HepG2 (cell line): ENCODE results near the gene CAPN13. TPM values are rescaled to one million over a fixed set of nuclear protein-coding genes. Genes with fewer than 3 reads are reported as not detected.

Source experiments
- ATAC-seq: fragments of 200-7000 bp; cut with Tn5 transposase; 3 replicates; pipeline ENCODE4 v1.9.1; 2020; ENCODE audit warnings: mild to moderate bottlenecking, moderate library complexity
- BruUV-seq: library from RNA; stranded (reverse); fragments of 400-500 nt; replicated peaks from 2 replicates; lab custom pipeline; 2021; lab: Mats Ljungman, UMichigan
- CTCF ChIA-PET: fragments of 300-600 bp; formaldehyde crosslinking; extraction: SDS; loops from one replicate; lab custom pipeline; 2021; ENCODE audit warnings: low total read pairs, inconsistent platforms, low intra/inter-chr PET ratio; lab: Yijun Ruan, JAX
- POLR2A ChIA-PET: fragments of 350-600 bp; sonication (Branson Sonifier 250); formaldehyde crosslinking; loops from one replicate; lab custom pipeline; 2020; ENCODE audit warnings: antibody characterized with exemption, inconsistent platforms; lab: Yijun Ruan, JAX
- DNase-seq: peaks from one replicate; pipeline ENCODE4 v3.0.0-alpha.2; 2015; ENCODE audit warnings: low spot score
- FAIRE-seq: peaks from 3 replicates; lab custom pipeline; 2011; peaks lifted over from hg19 to GRCh38; lab: Jason Lieb, UNC
- H2AFZ ChIP-seq: one replicate; pipeline ENCODE4 v1.6.1; 2011; ENCODE audit warnings: low read length, inconsistent platforms
- H3K27ac ChIP-seq: fragments of 300-600 bp; 3 replicates; pipeline ENCODE4 v1.8.0; 2011; ENCODE audit warnings: mixed run types, mild to moderate bottlenecking, mixed read lengths, low read length, inconsistent platforms; ENCODE audit not compliant: insufficient read depth; ENCODE audit errors: extremely low read length
- H3K27me3 ChIP-seq, 2 experiments: fragments of 200-600 bp in 1 of 2; 2 replicates in 1 of 2; 3 replicates in 1 of 2; pipeline versions ENCODE4 v1.6.0 to v1.8.0; 2011; ENCODE audit warnings: low read length in 2 of 2, mild to moderate bottlenecking in 2 of 2, moderate library complexity in 2 of 2, inconsistent platforms in 1 of 2; ENCODE audit not compliant: insufficient read depth in 2 of 2, control insufficient read depth in 1 of 2
- H3K36me3 ChIP-seq, 2 experiments: fragments of 200-600 bp in 1 of 2; replicated peaks in 1 of 2; 2 replicates in 1 of 2; 3 replicates in 1 of 2; pipeline versions ENCODE4 v1.5.1 to v1.8.0; 2011; ENCODE audit warnings: low read length in 2 of 2, inconsistent platforms in 1 of 2; ENCODE audit not compliant: insufficient read depth in 2 of 2, control insufficient read depth in 1 of 2
- H3K4me1 ChIP-seq: 2 replicates; pipeline ENCODE4 v1.5.1; 2012; ENCODE audit warnings: low read length, inconsistent platforms; ENCODE audit not compliant: insufficient read depth
- H3K4me2 ChIP-seq: 2 replicates; pipeline ENCODE4 v1.6.0; 2011; ENCODE audit warnings: low read depth, low read length, inconsistent platforms
- H3K4me3 ChIP-seq, 3 experiments: fragments of 200-600 bp in 1 of 3; sonication (generic), shearing (Covaris generic) in 1 of 3; replicated peaks in 1 of 3; 2 replicates each; pipeline ENCODE4 v1.5.1; 2011 to 2016; ENCODE audit warnings: low read length in 3 of 3, inconsistent platforms in 2 of 3, low read depth in 2 of 3, mild to moderate bottlenecking in 2 of 3, control low read depth in 1 of 3, mixed read lengths in 1 of 3; ENCODE audit not compliant: insufficient read depth in 1 of 3
- H3K79me2 ChIP-seq: one replicate; pipeline ENCODE4 v1.6.1; 2011; ENCODE audit warnings: low read length, inconsistent platforms; ENCODE audit not compliant: insufficient read depth
- H3K9ac ChIP-seq: 2 replicates; pipeline ENCODE4 v1.6.0; 2011; ENCODE audit warnings: mild to moderate bottlenecking, low read depth, low read length, inconsistent platforms; ENCODE audit not compliant: insufficient read depth
- H3K9me3 ChIP-seq: 2 replicates; pipeline ENCODE4 v1.5.1; 2012; ENCODE audit warnings: mild to moderate bottlenecking, low read length
- H4K20me1 ChIP-seq: 2 replicates; pipeline ENCODE4 v1.6.0; 2011; ENCODE audit warnings: inconsistent platforms, mild to moderate bottlenecking, low read length, moderate library complexity; ENCODE audit not compliant: insufficient read depth
- AKAP8 ChIP-seq: sonication (generic); formaldehyde crosslinking; IDR thresholded peaks from 2 replicates; pipeline ENCODE4 v1.5.1; 2020; ENCODE audit warnings: mild to moderate bottlenecking, missing genetic modification reagents
- GFI1 ChIP-seq: sonication (generic); formaldehyde crosslinking; IDR thresholded peaks from 2 replicates; pipeline ENCODE4 v1.5.0; 2020; ENCODE audit warnings: missing genetic modification reagents, mild to moderate bottlenecking, borderline replicate concordance
- HDAC6 ChIP-seq: fragments of 200-600 bp; sonication (generic); IDR thresholded peaks from 2 replicates; pipeline ENCODE4 v1.7.0; 2017; ENCODE audit warnings: mild to moderate bottlenecking, antibody characterized with exemption, low read length, low read depth
- KLF16 ChIP-seq, 2 experiments: sonication (generic) in 1 of 2; formaldehyde crosslinking in 1 of 2; IDR thresholded peaks; 2 replicates each; pipeline versions ENCODE4 v1.6.1 to v1.8.0; 2016 to 2023; ENCODE audit warnings: missing genetic modification reagents in 2 of 2, missing compliant biosample characterization in 1 of 2
- NFKB2 ChIP-seq: sonication (generic); formaldehyde crosslinking; IDR thresholded peaks from 2 replicates; pipeline ENCODE4 v1.4.0; 2020; ENCODE audit warnings: missing genetic modification reagents, borderline replicate concordance
- POGK ChIP-seq: sonication (generic); formaldehyde crosslinking; conservative IDR thresholded peaks from 2 replicates; pipeline ENCODE4 v1.8.0; 2022; ENCODE audit warnings: mild to moderate bottlenecking, moderate library complexity, missing genetic modification reagents
- RFX5 ChIP-seq: IDR thresholded peaks from 2 replicates; pipeline ENCODE4 v1.6.1; 2011; ENCODE audit warnings: low read depth, low read length, improper control_type of control experiment
- SMC3 ChIP-seq: IDR thresholded peaks from 2 replicates; pipeline ENCODE4 v1.6.1; 2011; ENCODE audit warnings: low read length, improper control_type of control experiment
- STAT5B ChIP-seq: sonication (generic); formaldehyde crosslinking; IDR thresholded peaks from 2 replicates; pipeline ENCODE4 v1.4.0; 2020; ENCODE audit warnings: missing genetic modification reagents
- ZNF124 ChIP-seq: sonication (generic); formaldehyde crosslinking; IDR thresholded peaks from 2 replicates; pipeline ENCODE4 v1.4.0; 2020; ENCODE audit warnings: missing genetic modification reagents
- ZNF354B ChIP-seq: sonication (generic); formaldehyde crosslinking; IDR thresholded peaks from 2 replicates; pipeline ENCODE4 v1.8.0; 2022; ENCODE audit warnings: mild to moderate bottlenecking, missing genetic modification reagents
- ZNF670 ChIP-seq: sonication (generic); formaldehyde crosslinking; IDR thresholded peaks from 2 replicates; pipeline ENCODE4 v1.8.0; 2022; ENCODE audit warnings: mild to moderate bottlenecking, missing genetic modification reagents, borderline replicate concordance
- WGBS: methylation state at CpG from one replicate; pipeline ENCODE4 v1.1.6; 2017; ENCODE audit warnings: low lambda C conversion rate; 5-methylcytosine and 5-hydroxymethylcytosine counted together
- in situ Hi-C: cut with HindIII; loops from 2 replicates; pipeline ENCODE4 v1.10.0; 2017; ENCODE audit warnings: low pct_unique_long_range_greater_than_20kb; ENCODE audit not compliant: extremely low pct_ligation_motif_present
- intact Hi-C: fragments of 100-400 bp; cut with micrococcal nuclease; formaldehyde crosslinking; loops from one replicate; pipeline ENCODE4 v1.10.0; 2022; ENCODE audit not compliant: unreplicated experiment
- polyA plus RNA-seq, 8 experiments: library from polyadenylated mRNA; depleted of rRNA in 3 of 8; stranded (reverse) in 7 of 8; unstranded in 1 of 8; fragments of >200 nt; fragmentation: Illumina TruSeq in 4 of 8; extraction: Trizol in 4 of 8; gene quantifications; 2 replicates each; pipeline versions ENCODE4 v1.2.1 to v1.2.3, GENCODE V29; 2011 to 2016; ENCODE audit warnings: low read depth in 4 of 8, missing spikeins in 1 of 8, mixed read lengths in 1 of 8; ENCODE audit not compliant: insufficient read depth in 1 of 8
- total RNA-seq, 5 experiments: library from RNA; depleted of rRNA; stranded (reverse); fragments of >200 nt; fragmentation: Illumina TruSeq; extraction: Trizol; gene quantifications; 2 replicates each; pipeline ENCODE4 v1.2.3, GENCODE V29; 2016; ENCODE audit warnings: low read depth in 1 of 5
- TF ChIP-seq, protein P1 (sequence below): sonication (generic); formaldehyde crosslinking; IDR thresholded peaks from 2 replicates; pipeline ENCODE4 v1.4.0; 2020; ENCODE audit warnings: missing genetic modification reagents, borderline replicate concordance

The CAPN13 gene
- total and polyA plus RNA-seq, 2 of the 13 experiments (the other 11 are each of a cell fraction or from before 2014, with no cell fraction given): not detected

DNA sequence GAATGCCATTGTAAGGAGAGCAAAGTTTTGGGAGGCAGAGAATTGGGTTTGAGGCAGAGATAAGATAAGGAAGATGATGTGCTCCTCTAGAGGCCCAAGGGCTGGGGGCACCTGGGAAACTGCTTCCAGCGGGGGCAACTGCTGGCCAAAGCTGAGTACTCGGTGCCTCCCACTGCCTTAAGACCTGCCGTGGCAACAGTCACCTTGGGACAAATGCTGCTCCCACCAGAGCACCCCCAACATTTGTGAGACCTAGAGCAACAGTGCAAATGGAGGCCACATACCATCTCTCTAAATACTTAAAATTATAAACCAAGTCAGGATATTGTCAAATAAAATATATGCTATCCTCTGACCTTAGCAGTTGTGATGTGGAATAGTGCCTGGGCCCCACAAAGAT is 127.1 kb downstream of the CAPN13 start:
- 0% methylated on average over 3 of the region's 3 CpGs for WGBS
- in situ Hi-C loops (loop anchor here (10.0 kb wide), 1 partner anchor 245 kb away; no protein-coding TSS in a partner anchor), intact Hi-C loops (no loop called here)
- BruUV-seq: no TSS peak
- Histone ChIP-seq H3K36me3 (no peaks in the 10 kb centered on the region), H2AFZ (no peak overlapping the region), H3K4me2 (no peak overlapping the region), H3K79me2 (no peaks in the 10 kb centered on the region), H3K27me3 (peaks cover 0 to 22% of the 10 kb centered on the region in 2 experiments; a peak in 4 of 5 replicates), H4K20me1 (no peaks in the 10 kb centered on the region), H3K9ac (no peak overlapping the region), H3K4me1 (no peaks in the 10 kb centered on the region), H3K4me3 (no peak overlapping the region), H3K9me3 (no peaks in the 10 kb centered on the region), H3K27ac (no peak overlapping the region)
- ChIA-PET CTCF (no interaction called here), POLR2A (no interaction called here)
- FAIRE-seq (no peak), DNase-seq (no peak), ATAC-seq (no peak)
- TF ChIP-seq NFKB2 (CRISPR knock-in tag) (no peak), HDAC6 (no peak), RFX5 (no peak), AKAP8 (CRISPR knock-in tag) (no peak)

- H3K36me3 ChIP-seq: no peaks in the 10 kb centered on the region
- ATAC-seq (no peak), FAIRE-seq (no peak), DNase-seq (no peak)
- H3K9ac ChIP-seq: no peak overlapping the region
- in situ Hi-C loops: loop anchor here (10.0 kb wide), 1 partner anchor 245 kb away; no protein-coding TSS in a partner anchor
- BruUV-seq: no TSS peak
- no peak overlapping the region for H3K4me2 ChIP-seq
- intact Hi-C loops: loop anchor here (5.0 to 10.0 kb wide), 2 partner anchors 117 to 245 kb away; no protein-coding TSS in a partner anchor
- no peaks in the 10 kb centered on the region for H3K79me2 ChIP-seq
- H3K9me3 ChIP-seq: no peaks in the 10 kb centered on the region
- H3K27ac ChIP-seq: no peak overlapping the region
- H3K4me1 ChIP-seq: no peaks in the 10 kb centered on the region
- H3K4me3 ChIP-seq: no peak overlapping the region
- ChIA-PET CTCF (no interaction called here), POLR2A (no interaction called here)
- H2AFZ ChIP-seq: no peak overlapping the region
- 28% methylated on average over 12 of the region's 12 CpGs for WGBS
- no peaks in the 10 kb centered on the region for H4K20me1 ChIP-seq
- peaks cover 0 to 22% of the 10 kb centered on the region in 2 experiments; a peak in 4 of 5 replicates for H3K27me3 ChIP-seq
- no peak for TF ChIP-seq ZNF124 (CRISPR knock-in tag)
- TF ChIP-seq, protein P1, sequence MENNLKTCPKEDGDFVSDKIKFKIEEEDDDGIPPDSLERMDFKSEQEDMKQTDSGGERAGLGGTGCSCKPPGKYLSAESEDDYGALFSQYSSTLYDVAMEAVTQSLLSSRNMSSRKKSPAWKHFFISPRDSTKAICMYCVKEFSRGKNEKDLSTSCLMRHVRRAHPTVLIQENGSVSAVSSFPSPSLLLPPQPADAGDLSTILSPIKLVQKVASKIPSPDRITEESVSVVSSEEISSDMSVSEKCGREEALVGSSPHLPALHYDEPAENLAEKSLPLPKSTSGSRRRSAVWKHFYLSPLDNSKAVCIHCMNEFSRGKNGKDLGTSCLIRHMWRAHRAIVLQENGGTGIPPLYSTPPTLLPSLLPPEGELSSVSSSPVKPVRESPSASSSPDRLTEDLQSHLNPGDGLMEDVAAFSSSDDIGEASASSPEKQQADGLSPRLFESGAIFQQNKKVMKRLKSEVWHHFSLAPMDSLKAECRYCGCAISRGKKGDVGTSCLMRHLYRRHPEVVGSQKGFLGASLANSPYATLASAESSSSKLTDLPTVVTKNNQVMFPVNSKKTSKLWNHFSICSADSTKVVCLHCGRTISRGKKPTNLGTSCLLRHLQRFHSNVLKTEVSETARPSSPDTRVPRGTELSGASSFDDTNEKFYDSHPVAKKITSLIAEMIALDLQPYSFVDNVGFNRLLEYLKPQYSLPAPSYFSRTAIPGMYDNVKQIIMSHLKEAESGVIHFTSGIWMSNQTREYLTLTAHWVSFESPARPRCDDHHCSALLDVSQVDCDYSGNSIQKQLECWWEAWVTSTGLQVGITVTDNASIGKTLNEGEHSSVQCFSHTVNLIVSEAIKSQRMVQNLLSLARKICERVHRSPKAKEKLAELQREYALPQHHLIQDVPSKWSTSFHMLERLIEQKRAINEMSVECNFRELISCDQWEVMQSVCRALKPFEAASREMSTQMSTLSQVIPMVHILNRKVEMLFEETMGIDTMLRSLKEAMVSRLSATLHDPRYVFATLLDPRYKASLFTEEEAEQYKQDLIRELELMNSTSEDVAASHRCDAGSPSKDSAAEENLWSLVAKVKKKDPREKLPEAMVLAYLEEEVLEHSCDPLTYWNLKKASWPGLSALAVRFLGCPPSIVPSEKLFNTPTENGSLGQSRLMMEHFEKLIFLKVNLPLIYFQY: no peak
- TF ChIP-seq KLF16 (CRISPR knock-in tag; IDR thresholded peaks at IDR 0.05): no peak
- no peak for TF ChIP-seq SMC3
- no peak for TF ChIP-seq POGK (CRISPR knock-in tag)
- TF ChIP-seq GFI1 (CRISPR knock-in tag): no peak
- TF ChIP-seq STAT5B (CRISPR knock-in tag): no peak
- no peak for TF ChIP-seq ZNF670
- no peak for TF ChIP-seq ZNF354B
These were observed 127.7 kb downstream of the CAPN13 start for GRCh38 chr2:30679426-30680088.
